Measurements from ENCODE around the gene ADGRG1. TPM values are rescaled to one million over a fixed set of nuclear protein-coding genes. Genes with fewer than 3 reads are reported as not detected.

The ADGRG1 gene
- total RNA-seq, 8 experiments from 2014 or later, result 0.54 to 82.8 (median 48.8) TPM

DNA sequence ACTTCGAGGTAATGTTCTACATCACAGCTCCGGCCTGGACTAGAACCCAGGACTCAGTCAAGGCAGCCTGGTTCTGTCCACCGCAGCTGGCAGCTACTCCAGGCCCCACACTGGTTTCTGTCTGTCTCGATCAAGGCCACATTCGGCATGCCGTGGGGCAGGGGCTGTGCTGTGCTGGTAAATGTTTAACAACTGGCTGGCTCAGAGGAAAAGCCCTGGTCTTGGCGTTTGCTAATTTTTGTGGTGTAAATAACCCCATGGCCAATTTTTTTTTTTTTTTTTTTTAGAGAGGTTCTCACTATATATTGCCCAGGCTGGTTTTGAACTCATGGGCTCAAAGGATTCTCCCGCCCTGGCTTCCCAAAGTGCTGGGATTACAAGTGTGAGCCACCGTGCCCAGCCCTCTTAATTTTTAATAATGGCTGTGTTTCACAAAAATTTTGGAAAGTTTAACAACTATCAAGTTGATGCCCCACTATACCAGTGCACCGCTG lies 65.8 kb downstream of the ADGRG1 start:
- WGBS, 10 experiments, result 0 to 87% (median 42%) methylated on average over 1 to 10 of the region's 10 CpGs; no CpG with 5 or more reads in 1 of the 10 experiments
- no peak overlapping the region for H3K4me3 ChIP-seq

DNA sequence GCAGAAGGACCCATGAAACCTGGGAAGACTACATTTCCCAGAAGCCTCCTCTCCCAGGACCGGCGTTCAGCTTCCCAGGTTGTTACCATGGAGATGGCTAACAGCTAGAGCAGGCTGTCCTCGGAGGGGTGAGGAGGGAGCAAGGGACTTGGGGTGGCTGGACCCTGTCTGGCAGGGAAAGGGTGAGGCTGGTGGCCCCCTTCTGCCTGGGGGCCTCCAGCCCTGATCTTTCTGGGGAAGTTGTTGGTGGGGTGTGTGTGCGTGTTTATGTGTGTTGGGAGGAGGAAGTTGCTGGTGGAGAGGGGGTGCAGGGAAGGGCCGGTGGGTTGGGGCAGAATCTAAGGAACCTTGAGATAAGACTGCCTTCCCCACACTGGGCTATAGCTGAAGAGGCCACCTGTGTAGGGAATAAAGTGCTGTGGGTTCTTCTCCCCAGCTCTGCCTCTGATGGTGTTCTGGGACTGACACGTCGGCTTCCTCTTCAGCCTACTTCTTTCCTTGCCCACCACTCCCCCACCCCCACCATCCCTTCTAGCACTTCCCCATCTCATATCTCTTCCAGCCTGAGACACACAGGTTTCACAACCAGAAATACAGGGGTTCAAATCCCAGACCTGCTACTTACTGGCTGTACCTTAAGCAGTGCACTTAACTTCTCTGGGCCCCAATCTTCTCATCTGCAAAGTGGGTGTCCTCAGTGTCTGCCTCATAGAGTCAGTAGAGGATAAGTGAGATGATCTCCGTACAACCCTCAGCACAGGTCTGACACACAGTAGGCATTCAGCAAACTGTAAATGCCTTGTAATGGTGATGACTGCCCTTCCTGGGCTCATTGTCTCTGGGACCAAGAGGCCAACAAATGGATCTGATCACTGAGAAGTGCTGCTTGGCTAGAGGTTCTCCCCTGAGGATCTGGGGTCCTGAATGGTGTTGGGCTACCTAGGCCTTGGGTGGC lies 66.6 kb downstream of the ADGRG1 start, which contains the start of gene DRC7:
TSS of gene DRC7 (plus strand) at position 82 of the 955 bp plus-strand sequence. CDS start 3,144 bp downstream, outside the sequence.
- ATAC-seq (replicated peaks in 6 of 8), result peak; percentile 39 to 98 (median 92)
- Histone ChIP-seq H3K4me1 (replicated peaks in 1 of 2) (peaks cover under 1 to 3% of the 10 kb centered on the region in 2 donors), H3K27ac (no peak within 1 kb of the TSS), H3K4me3 (peak within 1 kb of the TSS in 4 of 5 donors; percentile 15 to 32 (median 17))
- in situ Hi-C loops (cut with MboI; ENCODE audit: low pct_unique_long_range_greater_than_20kb in 2 of 9, low sequenced_read_pairs in 9 of 9, unreplicated experiment in 9 of 9), result no loop called here
- WGBS, 10 experiments, result 0 to 60% (median 0%) methylated on average over 1 to 2 of the region's 8 CpGs; no CpG with 5 or more reads in 4 of the 10 experiments

More for the DNA sequence above, 65.8 kb downstream of the ADGRG1 start:
- H3K27ac ChIP-seq, result no peak overlapping the region
- H3K4me1 ChIP-seq (replicated peaks in 1 of 2), result peaks cover 8 to 10% of the 10 kb centered on the region in 2 donors
- ATAC-seq (replicated peaks in 6 of 8), result no peak
- in situ Hi-C loops (cut with MboI; ENCODE audit: low pct_unique_long_range_greater_than_20kb in 2 of 9, low sequenced_read_pairs in 9 of 9, unreplicated experiment in 9 of 9), result no loop called here

DNA sequence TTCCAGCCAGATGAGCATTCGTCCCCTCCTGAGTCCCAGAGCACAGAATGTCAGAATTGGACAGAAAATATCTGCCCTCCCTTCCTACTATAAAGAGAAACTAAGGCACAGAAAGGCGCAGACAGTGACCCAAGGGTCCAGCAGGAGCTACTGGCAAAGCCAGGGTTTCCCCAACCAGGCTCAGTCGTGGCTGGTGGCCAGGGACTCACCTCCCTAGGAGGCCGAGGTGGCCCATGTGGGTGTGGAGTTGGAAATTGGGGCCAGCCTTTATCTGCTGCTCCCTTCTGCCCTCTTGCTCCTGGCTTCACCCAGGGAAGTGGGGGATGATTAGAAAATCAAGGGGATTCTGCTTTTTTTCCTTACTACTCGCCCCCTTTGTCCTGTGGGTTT lies 67.2 kb downstream of the ADGRG1 start:
- Histone ChIP-seq H3K4me1 (replicated peaks in 1 of 2) (peaks cover 2 to 5% of the 10 kb centered on the region in 2 donors), H3K27ac (no peak overlapping the region), H3K4me3 (no peak overlapping the region)
- in situ Hi-C loops (cut with MboI; ENCODE audit: low pct_unique_long_range_greater_than_20kb in 2 of 9, low sequenced_read_pairs in 9 of 9, unreplicated experiment in 9 of 9), result no loop called here
- no peak for ATAC-seq (replicated peaks in 6 of 8)
- 63 to 100% (median 92%) methylated on average over 1 to 3 of the region's 5 CpGs; no CpG with 5 or more reads in 6 of the 10 experiments for WGBS, 10 experiments

DNA sequence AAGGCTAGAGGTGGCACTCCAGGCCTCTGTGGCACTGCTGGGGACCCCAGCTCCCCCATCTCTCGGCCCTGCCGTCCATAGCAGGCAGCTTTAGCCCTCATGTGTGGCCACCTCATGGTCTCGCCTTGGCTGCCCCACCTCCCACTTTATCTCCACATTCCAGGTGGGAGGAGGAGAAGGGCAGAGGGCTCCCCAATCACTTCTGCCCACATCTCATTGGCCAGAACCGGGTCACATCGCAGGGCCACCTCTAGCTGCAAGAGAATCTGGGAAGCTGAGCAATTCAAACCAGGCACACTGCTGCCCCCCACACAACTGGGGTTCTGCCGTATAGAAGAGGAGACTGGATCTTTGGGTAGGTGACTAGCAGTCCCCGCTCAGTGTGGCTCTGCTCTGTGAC lies 67.8 kb downstream of the ADGRG1 start:
- no peak overlapping the region for H3K4me3 ChIP-seq
- H3K27ac ChIP-seq, result no peak overlapping the region
- WGBS, 10 experiments, result 100% methylated on average over 1 of the region's 7 CpGs; no CpG with 5 or more reads in 9 of the 10 experiments
- in situ Hi-C loops (cut with MboI; ENCODE audit: low pct_unique_long_range_greater_than_20kb in 2 of 9, low sequenced_read_pairs in 9 of 9, unreplicated experiment in 9 of 9), result no loop called here
- ATAC-seq (replicated peaks in 6 of 8), result no peak
- peaks cover 7 to 11% of the 10 kb centered on the region in 2 donors for H3K4me1 ChIP-seq (replicated peaks in 1 of 2)

DNA sequence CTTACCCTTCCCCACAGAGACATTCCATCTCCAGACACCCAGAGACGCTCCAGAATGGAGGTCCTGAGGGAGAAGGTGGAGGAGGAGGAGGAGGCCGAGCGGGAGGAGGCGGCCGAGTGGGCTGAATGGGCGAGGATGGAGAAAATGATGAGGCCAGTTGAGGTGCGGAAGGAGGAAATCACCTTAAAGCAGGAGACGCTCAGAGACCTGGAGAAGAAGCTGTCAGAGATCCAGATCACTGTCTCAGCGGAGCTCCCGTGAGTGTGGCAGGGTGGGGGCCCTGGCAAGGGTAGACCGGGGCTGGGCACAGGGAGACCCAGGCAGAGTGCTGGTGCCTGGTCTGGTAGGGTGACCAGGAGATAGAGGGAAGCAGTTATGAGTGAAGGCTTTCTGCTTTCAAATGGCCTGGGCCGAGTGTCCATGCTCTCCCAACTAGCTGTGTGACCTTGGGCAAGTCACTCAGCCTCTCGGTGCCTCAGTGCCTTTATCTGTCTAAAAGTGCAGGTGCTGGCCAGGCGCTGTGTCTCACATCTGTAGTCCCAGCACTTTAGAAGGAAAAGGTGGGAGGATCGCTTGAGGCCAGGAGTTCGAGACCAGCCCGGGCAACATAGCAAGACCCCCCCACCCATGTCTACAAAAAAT lies 69.6 kb downstream of the ADGRG1 start:
- peaks cover 18 to 24% of the 10 kb centered on the region in 2 donors for H3K4me1 ChIP-seq (replicated peaks in 1 of 2)
- ATAC-seq (replicated peaks in 6 of 8), result no peak
- H3K4me3 ChIP-seq, result no peak overlapping the region
- 59 to 100% (median 86%) methylated on average over 2 to 10 of the region's 17 CpGs; no CpG with 5 or more reads in 6 of the 10 experiments for WGBS, 10 experiments
- in situ Hi-C loops (cut with MboI; ENCODE audit: low pct_unique_long_range_greater_than_20kb in 2 of 9, low sequenced_read_pairs in 9 of 9, unreplicated experiment in 9 of 9), result no loop called here
- H3K27ac ChIP-seq, result no peak overlapping the region

DNA sequence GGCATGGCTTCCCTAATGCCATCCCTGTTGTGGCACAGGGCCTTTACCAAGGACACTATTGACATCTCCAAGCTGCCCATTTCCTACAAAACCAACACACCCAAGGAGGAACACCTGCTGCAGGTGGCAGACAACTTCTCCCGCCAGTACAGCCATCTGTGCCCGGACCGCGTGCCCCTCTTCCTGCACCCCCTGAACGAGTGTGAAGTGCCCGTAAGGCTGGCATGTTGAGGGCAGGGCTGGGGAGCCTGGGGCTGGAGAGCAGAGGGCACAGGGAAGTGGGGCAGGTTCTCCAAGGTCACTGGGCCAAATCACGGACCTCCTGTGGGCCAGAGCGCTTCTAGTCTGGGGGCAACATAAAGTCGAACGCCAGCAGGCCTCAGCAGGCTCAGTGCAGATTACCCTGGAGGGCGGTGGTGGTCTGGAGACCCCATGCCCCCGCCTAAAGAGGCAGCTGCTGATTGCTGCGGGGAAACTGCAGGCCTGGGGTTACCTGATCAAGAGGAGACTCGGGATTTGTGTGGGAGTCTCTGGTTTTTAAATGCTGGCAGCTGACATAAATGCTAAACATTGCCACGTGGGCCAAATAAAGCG lies 70.5 kb downstream of the ADGRG1 start:
- ATAC-seq (replicated peaks in 6 of 8), result no peak
- 48 to 82% (median 75%) methylated on average over 1 to 11 of the region's 16 CpGs; no CpG with 5 or more reads in 4 of the 10 experiments for WGBS, 10 experiments
- in situ Hi-C loops (cut with MboI; ENCODE audit: low pct_unique_long_range_greater_than_20kb in 2 of 9, low sequenced_read_pairs in 9 of 9, unreplicated experiment in 9 of 9), result no loop called here
- Histone ChIP-seq H3K4me3 (no peak overlapping the region), H3K4me1 (replicated peaks in 1 of 2) (peaks cover 18 to 24% of the 10 kb centered on the region in 2 donors), H3K27ac (no peak overlapping the region)

DNA sequence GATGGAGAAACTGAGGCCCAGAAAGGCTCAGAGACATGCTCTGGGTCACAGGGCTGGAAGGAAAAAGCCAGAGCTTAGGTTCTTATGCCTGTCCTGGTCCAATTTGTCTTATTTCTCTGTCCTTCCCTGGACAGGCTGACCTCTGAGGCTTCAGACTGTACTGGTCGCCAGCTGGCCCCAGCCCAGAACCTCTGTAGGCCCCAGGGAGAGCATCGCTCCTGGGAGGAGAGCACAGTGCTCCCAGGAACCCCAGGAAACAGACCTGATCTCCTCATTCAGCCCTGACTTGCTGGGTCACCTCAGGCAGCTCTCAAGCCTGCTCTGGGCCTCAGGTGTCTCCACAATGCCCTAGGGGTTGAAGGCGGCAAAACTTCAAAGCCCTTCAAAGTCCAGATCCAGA lies 71.1 kb downstream of the ADGRG1 start:
- H3K4me1 ChIP-seq (replicated peaks in 1 of 2), result peaks cover 18 to 24% of the 10 kb centered on the region in 2 donors
- in situ Hi-C loops (cut with MboI; ENCODE audit: low pct_unique_long_range_greater_than_20kb in 2 of 9, low sequenced_read_pairs in 9 of 9, unreplicated experiment in 9 of 9), result no loop called here
- 83 to 100% methylated on average over 1 to 2 of the region's 3 CpGs; no CpG with 5 or more reads in 8 of the 10 experiments for WGBS, 10 experiments
- no peak for ATAC-seq (replicated peaks in 6 of 8)
- no peak overlapping the region for H3K4me3 ChIP-seq
- H3K27ac ChIP-seq, result no peak overlapping the region

DNA sequence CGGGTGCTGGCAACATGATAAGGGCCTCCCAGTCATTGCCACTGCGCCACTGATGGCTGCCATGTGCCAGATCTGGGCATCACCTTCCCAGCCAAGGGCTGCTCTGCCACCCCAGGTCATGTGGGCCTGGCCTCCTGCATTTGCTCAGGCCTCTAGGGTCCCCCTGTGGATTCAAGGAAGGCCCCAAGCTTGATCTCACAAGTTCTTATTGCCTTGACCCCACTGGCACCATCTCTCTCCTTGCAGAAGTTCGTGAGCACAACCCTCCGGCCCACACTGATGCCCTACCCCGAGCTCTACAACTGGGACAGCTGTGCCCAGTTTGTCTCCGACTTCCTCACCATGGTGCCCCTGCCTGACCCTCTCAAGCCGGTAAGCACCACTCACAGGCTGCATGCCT lies 71.5 kb downstream of the ADGRG1 start:
- in situ Hi-C loops (cut with MboI; ENCODE audit: low pct_unique_long_range_greater_than_20kb in 2 of 9, low sequenced_read_pairs in 9 of 9, unreplicated experiment in 9 of 9), result no loop called here
- Histone ChIP-seq H3K4me1 (replicated peaks in 1 of 2) (peaks cover 18 to 21% of the 10 kb centered on the region in 2 donors), H3K27ac (no peak overlapping the region), H3K4me3 (no peak overlapping the region)
- WGBS, 10 experiments, result 33 to 100% (median 84%) methylated on average over 1 to 5 of the region's 7 CpGs; no CpG with 5 or more reads in 4 of the 10 experiments
- no peak for ATAC-seq (replicated peaks in 6 of 8)

DNA sequence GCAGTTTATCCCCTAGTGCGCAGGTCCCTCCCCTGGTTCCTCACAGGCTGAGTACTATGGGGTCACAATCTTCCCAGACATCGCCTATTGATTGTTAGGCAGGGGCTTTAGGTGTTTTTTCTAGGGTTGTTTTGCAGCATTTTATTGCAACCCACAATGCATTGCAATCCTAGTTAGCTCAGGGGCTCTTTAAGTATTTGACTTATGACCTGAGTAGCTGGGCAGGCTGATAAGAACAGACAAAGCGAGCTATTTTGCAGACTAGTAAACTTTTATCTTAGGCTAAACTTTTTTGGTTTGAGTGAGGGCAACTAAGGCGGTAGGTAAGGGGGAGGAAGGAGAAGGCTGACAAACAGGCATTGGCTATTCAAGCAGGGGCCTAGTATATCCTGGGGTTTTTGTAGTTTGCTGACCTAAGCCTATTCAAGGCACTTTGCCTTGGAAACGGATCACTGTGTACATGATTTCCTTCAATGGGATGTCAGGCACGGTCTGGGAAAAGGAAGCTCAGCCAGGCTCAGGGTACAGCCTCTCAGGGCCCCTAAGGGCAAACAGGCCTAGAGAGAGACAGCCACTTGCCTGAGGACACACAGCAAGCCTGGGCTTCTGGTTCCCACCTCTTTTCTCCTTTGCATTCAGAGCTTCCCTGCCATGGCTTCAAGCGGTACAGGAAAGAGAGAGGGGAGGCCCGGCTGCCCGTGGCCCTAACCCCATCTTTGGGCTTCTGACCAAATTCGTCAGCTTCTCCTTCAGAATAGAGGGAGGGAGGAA lies 72.5 kb downstream of the ADGRG1 start:
- WGBS, 10 experiments, result 18 to 64% (median 51%) methylated on average over 2 to 6 of the region's 10 CpGs; no CpG with 5 or more reads in 2 of the 10 experiments
- in situ Hi-C loops (cut with MboI; ENCODE audit: low pct_unique_long_range_greater_than_20kb in 2 of 9, low sequenced_read_pairs in 9 of 9, unreplicated experiment in 9 of 9), result no loop called here
- Histone ChIP-seq H3K4me3 (no peak overlapping the region), H3K4me1 (replicated peaks in 1 of 2) (peaks cover 18 to 21% of the 10 kb centered on the region in 2 donors), H3K27ac (peak overlapping the region in 1 of 2 donors; percentile 24)
- ATAC-seq (replicated peaks in 6 of 8), result peak in 5 of 8 experiments; percentile 31 to 80 (median 42)

DNA sequence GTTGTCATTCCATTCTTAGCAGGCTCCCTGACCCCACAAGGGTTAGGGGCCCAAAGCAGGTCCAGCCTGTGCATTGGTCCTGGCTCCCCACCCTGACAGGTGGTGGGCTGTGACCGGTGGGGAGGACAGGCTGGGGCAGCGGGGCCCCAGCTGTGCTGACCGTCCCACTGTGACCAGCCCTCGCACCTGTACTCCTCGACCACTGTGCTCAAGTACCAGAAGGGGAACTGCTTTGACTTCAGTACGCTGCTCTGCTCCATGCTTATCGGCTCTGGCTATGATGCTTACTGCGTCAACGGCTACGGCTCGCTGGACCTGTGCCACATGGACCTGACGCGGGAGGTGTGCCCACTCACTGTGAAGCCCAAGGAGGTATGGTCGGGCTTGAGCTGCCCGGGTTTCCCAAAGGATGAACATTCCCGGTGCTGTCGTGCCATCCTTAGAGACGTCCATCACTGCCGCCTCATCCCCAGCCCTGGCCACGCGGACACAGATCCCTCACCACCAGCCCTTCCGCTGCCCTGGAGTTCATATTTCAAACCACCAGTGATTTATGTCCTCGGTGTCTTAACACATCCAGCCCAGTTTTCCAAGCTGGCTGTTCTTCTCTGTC lies 73.4 kb downstream of the ADGRG1 start:
- ATAC-seq (replicated peaks in 6 of 8), result peak in 5 of 8 experiments; percentile 70 to 87 (median 83)
- in situ Hi-C loops (cut with MboI; ENCODE audit: low pct_unique_long_range_greater_than_20kb in 2 of 9, low sequenced_read_pairs in 9 of 9, unreplicated experiment in 9 of 9), result no loop called here
- peaks cover 18 to 21% of the 10 kb centered on the region in 2 donors for H3K4me1 ChIP-seq (replicated peaks in 1 of 2)
- peak overlapping the region in 1 of 2 donors; percentile 24 for H3K27ac ChIP-seq
- no peak overlapping the region for H3K4me3 ChIP-seq
- WGBS, 10 experiments, result 47 to 100% (median 90%) methylated on average over 1 to 9 of the region's 23 CpGs; no CpG with 5 or more reads in 3 of the 10 experiments

DNA sequence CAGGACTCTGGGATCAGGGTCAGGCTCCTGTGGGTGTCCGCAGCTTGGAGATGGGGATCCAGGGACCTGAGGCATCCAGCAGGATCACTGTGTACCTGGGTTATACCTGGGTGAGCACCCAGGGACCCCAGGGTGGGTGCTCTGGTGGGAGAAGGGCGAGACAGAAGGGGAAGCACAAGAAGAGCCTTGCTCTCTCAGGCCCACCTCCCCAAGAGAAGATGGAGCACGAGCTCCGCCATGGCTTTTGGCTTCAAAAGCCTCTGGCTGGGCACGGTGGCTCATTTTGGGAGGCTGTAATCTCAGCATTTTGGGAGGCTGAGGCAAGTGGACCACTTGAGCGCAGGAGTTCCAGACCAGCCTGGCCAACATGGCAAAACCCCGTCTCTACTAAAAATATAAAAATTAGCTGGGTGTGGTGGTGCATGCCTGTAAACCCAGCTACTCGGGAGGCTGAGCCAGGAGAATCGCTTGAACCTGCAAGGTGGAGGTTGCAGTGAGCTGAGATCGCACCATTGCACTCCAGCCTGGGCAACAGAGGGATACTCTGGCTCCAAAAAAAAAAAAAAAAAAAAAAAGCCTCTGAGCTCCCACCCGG lies 75.1 kb downstream of the ADGRG1 start:
- H3K4me1 ChIP-seq (replicated peaks in 1 of 2), result peaks cover 18 to 21% of the 10 kb centered on the region in 2 donors
- WGBS, 10 experiments, result 30 to 100% (median 69%) methylated on average over 1 to 8 of the region's 11 CpGs; no CpG with 5 or more reads in 1 of the 10 experiments
- H3K4me3 ChIP-seq, result no peak overlapping the region
- in situ Hi-C loops (cut with MboI; ENCODE audit: low pct_unique_long_range_greater_than_20kb in 2 of 9, low sequenced_read_pairs in 9 of 9, unreplicated experiment in 9 of 9), result no loop called here
- no peak overlapping the region for H3K27ac ChIP-seq
- no peak for ATAC-seq (replicated peaks in 6 of 8)

All from motor neuron (in vitro differentiated cells).